GM23338 (cell line): Measurements from ENCODE around the gene MRAS. TPM values are rescaled to one million over a fixed set of nuclear protein-coding genes. Genes with fewer than 3 reads are reported as not detected.

ENCODE experiments used
- ATAC-seq: fragments of 200-7000 bp; cut with Tn5 transposase; 3 replicates; pipeline ENCODE4 v1.9.1; 2020
- DNase-seq: peaks from one replicate; pipeline ENCODE4 v3.0.0-alpha.2; 2015; ENCODE audit warnings: low spot score
- H2AFZ ChIP-seq: fragments of 200-600 bp; sonication (generic); 2 replicates; pipeline ENCODE4 v1.8.0; 2016; ENCODE audit warnings: antibody characterized with exemption, mild to moderate bottlenecking, moderate library complexity
- H3F3A ChIP-seq: fragments of 200-600 bp; sonication (generic); replicated peaks from 2 replicates; pipeline ENCODE4 v1.8.0; 2017; ENCODE audit warnings: antibody characterized with exemption, mixed run types, low read depth
- H3K27ac ChIP-seq: fragments of 200-600 bp; sonication (generic); 2 replicates; pipeline ENCODE4 v1.6.1; 2016; ENCODE audit warnings: low read depth
- H3K27me3 ChIP-seq: fragments of 200-600 bp; sonication (generic); 2 replicates; pipeline ENCODE4 v1.8.0; 2016; ENCODE audit warnings: mild to moderate bottlenecking, mixed run types, moderate library complexity; ENCODE audit not compliant: insufficient read depth
- H3K36me3 ChIP-seq: fragments of 200-600 bp; sonication (generic); 2 replicates; pipeline ENCODE4 v1.8.0; 2016; ENCODE audit warnings: mild to moderate bottlenecking; ENCODE audit not compliant: insufficient read depth
- H3K4me1 ChIP-seq: fragments of 200-600 bp; sonication (generic); 2 replicates; pipeline ENCODE4 v1.8.0; 2016; ENCODE audit warnings: mild to moderate bottlenecking, moderate library complexity; ENCODE audit not compliant: insufficient read depth
- H3K4me2 ChIP-seq: fragments of 200-600 bp; sonication (generic); 2 replicates; pipeline ENCODE4 v1.7.1; 2017; ENCODE audit warnings: mixed run types
- H3K4me3 ChIP-seq: fragments of 200-600 bp; sonication (generic); 2 replicates; pipeline ENCODE4 v1.6.1; 2016; ENCODE audit warnings: mixed run types
- H3K79me2 ChIP-seq: fragments of 200-600 bp; sonication (generic); replicated peaks from 2 replicates; pipeline ENCODE4 v1.8.0; 2017; ENCODE audit warnings: mild to moderate bottlenecking; ENCODE audit not compliant: insufficient read depth
- H3K9me2 ChIP-seq: fragments of 200-600 bp; sonication (generic); 2 replicates; pipeline ENCODE4 v1.8.0; 2017; ENCODE audit not compliant: insufficient read depth
- H4K20me1 ChIP-seq: fragments of 200-600 bp; sonication (generic); replicated peaks from 2 replicates; pipeline ENCODE4 v1.8.0; 2017; ENCODE audit warnings: mild to moderate bottlenecking; ENCODE audit not compliant: insufficient read depth
- H3K27ac Mint-ChIP-seq: 2 replicates; pipeline ENCODE4 v1.8.0; 2020; ENCODE audit warnings: inconsistent platforms, mild to moderate bottlenecking, moderate library complexity, mixed read lengths
- H3K27me3 Mint-ChIP-seq: 3 replicates; pipeline ENCODE4 v1.8.0; 2022; ENCODE audit warnings: low read depth, mild to moderate bottlenecking, moderate library complexity, mixed read lengths, inconsistent platforms; ENCODE audit not compliant: insufficient read depth, poor library complexity
- H3K36me3 Mint-ChIP-seq: 3 replicates; pipeline ENCODE4 v1.8.0; 2021; ENCODE audit warnings: low read depth, mild to moderate bottlenecking, inconsistent platforms, moderate library complexity, mixed read lengths
- H3K4me1 Mint-ChIP-seq: 3 replicates; pipeline ENCODE4 v1.8.0; 2020; ENCODE audit warnings: mild to moderate bottlenecking, inconsistent platforms, mixed read lengths
- H3K4me3 Mint-ChIP-seq: 3 replicates; pipeline ENCODE4 v1.8.0; 2021; ENCODE audit warnings: moderate library complexity, mild to moderate bottlenecking, inconsistent platforms, mixed read lengths
- H3K9me3 Mint-ChIP-seq: 3 replicates; pipeline ENCODE4 v1.8.0; 2020; ENCODE audit warnings: moderate library complexity, mild to moderate bottlenecking, inconsistent platforms, mixed read lengths
- CREB1 ChIP-seq: fragments of 250-450 bp; sonication (Bioruptor Pico); IDR thresholded peaks from 2 replicates; pipeline ENCODE4 v1.5.0; 2020; ENCODE audit warnings: low read depth, mild to moderate bottlenecking, moderate library complexity
- EZH2 ChIP-seq: fragments of 200-600 bp; sonication (generic); IDR thresholded peaks from one replicate; pipeline ENCODE4 v1.8.0; 2017; ENCODE audit warnings: antibody characterized with exemption, mild to moderate bottlenecking, low read depth; ENCODE audit not compliant: unreplicated experiment
- NANOG ChIP-seq: IDR thresholded peaks from 2 replicates; pipeline ENCODE4 v1.6.1; 2016; ENCODE audit warnings: antibody characterized with exemption, borderline replicate concordance
- POLR2AphosphoS5 ChIP-seq: IDR thresholded peaks from 2 replicates; pipeline ENCODE4 v1.6.1; 2016; ENCODE audit warnings: antibody characterized with exemption, low read depth
- REST ChIP-seq: IDR thresholded peaks from one replicate; pipeline ENCODE4 v1.6.1; 2018; ENCODE audit warnings: antibody characterized with exemption; ENCODE audit not compliant: unreplicated experiment
- ZNF114 ChIP-seq: fragments of 250-450 bp; sonication (Bioruptor Pico); IDR thresholded peaks from 2 replicates; pipeline ENCODE4 v1.5.0; 2020; ENCODE audit warnings: mild to moderate bottlenecking, moderate library complexity
- ZNF331 ChIP-seq: fragments of 250-450 bp; sonication (Bioruptor Pico); IDR thresholded peaks from 2 replicates; pipeline ENCODE4 v1.5.0; 2020; ENCODE audit warnings: low read depth, mild to moderate bottlenecking, moderate library complexity
- polyA plus RNA-seq: library from polyadenylated mRNA; unstranded; fragments of >200 nt; fragmentation: Nextera tagmentation; extraction: Ambion mirVana; gene quantifications from 2 replicates; pipeline ENCODE4 v1.2.1, GENCODE V29; 2016
- total RNA-seq: library from RNA; depleted of rRNA; stranded (reverse); fragments of >200 nt; shearing (Covaris generic); gene quantifications from 2 replicates; pipeline ENCODE4 v1.2.3, GENCODE V29; 2014
- TF ChIP-seq, protein P1 (sequence below): IDR thresholded peaks from 2 replicates; pipeline ENCODE4 v1.6.1; 2016; ENCODE audit warnings: antibody characterized with exemption
- TF ChIP-seq, protein P2 (sequence below), 2 experiments: fragments of 200-600 bp in 1 of 2; sonication (generic) in 1 of 2; conservative IDR thresholded peaks; 2 replicates each; pipeline versions ENCODE4 v1.5.1 to v1.6.1; 2016 to 2017; ENCODE audit warnings: antibody characterized with exemption in 2 of 2, low read depth in 2 of 2, mild to moderate bottlenecking in 2 of 2, moderate library complexity in 1 of 2

Gene MRAS
- total and polyA plus RNA-seq, 2 experiments from 2014 or later, result 9.1 to 10.2 TPM

GRCh38 chr3:138450181-138450580, 101.8 kb downstream of the MRAS start:
- no peaks in the 10 kb centered on the region for H3K36me3 ChIP-seq
- ATAC-seq (no peak), DNase-seq (no peak)
- H3K27ac ChIP-seq, result no peak overlapping the region
- H3K4me3 Mint-ChIP-seq, result no peak overlapping the region
- H3K4me1 Mint-ChIP-seq, result peaks cover 5% of the 10 kb centered on the region
- no peaks in the 10 kb centered on the region for H3K9me3 Mint-ChIP-seq
- no peaks in the 10 kb centered on the region for H3F3A ChIP-seq
- no peaks in the 10 kb centered on the region for H3K27me3 ChIP-seq
- no peak overlapping the region for H2AFZ ChIP-seq
- TF ChIP-seq REST, result no peak
- no peak for TF ChIP-seq EZH2
- TF ChIP-seq, protein P1, sequence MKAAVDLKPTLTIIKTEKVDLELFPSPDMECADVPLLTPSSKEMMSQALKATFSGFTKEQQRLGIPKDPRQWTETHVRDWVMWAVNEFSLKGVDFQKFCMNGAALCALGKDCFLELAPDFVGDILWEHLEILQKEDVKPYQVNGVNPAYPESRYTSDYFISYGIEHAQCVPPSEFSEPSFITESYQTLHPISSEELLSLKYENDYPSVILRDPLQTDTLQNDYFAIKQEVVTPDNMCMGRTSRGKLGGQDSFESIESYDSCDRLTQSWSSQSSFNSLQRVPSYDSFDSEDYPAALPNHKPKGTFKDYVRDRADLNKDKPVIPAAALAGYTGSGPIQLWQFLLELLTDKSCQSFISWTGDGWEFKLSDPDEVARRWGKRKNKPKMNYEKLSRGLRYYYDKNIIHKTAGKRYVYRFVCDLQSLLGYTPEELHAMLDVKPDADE, result no peak
- TF ChIP-seq, protein P2, sequence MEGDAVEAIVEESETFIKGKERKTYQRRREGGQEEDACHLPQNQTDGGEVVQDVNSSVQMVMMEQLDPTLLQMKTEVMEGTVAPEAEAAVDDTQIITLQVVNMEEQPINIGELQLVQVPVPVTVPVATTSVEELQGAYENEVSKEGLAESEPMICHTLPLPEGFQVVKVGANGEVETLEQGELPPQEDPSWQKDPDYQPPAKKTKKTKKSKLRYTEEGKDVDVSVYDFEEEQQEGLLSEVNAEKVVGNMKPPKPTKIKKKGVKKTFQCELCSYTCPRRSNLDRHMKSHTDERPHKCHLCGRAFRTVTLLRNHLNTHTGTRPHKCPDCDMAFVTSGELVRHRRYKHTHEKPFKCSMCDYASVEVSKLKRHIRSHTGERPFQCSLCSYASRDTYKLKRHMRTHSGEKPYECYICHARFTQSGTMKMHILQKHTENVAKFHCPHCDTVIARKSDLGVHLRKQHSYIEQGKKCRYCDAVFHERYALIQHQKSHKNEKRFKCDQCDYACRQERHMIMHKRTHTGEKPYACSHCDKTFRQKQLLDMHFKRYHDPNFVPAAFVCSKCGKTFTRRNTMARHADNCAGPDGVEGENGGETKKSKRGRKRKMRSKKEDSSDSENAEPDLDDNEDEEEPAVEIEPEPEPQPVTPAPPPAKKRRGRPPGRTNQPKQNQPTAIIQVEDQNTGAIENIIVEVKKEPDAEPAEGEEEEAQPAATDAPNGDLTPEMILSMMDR (conservative IDR thresholded peaks at IDR 0.05; ENCODE audit: low read depth in 2 of 2), result no peak
- TF ChIP-seq ZNF331 (CRISPR knock-in tag), result no peak
- no peak for TF ChIP-seq NANOG
- no peak for TF ChIP-seq POLR2AphosphoS5
- TF ChIP-seq CREB1 (CRISPR knock-in tag), result no peak
- no peak for TF ChIP-seq ZNF114 (CRISPR knock-in tag)
- peaks cover 6% of the 10 kb centered on the region for H3K27me3 Mint-ChIP-seq
- 0 out of 3 replicates have a peak, but pooled peaks cover 5% of the 10 kb centered on the region for H3K36me3 Mint-ChIP-seq
- no peaks in the 10 kb centered on the region for H4K20me1 ChIP-seq
- H3K79me2 ChIP-seq, result no peaks in the 10 kb centered on the region
- no peak overlapping the region for H3K4me3 ChIP-seq
- no peak overlapping the region for H3K27ac Mint-ChIP-seq
- no peak overlapping the region for H3K4me2 ChIP-seq
- H3K9me2 ChIP-seq, result no peaks in the 10 kb centered on the region
- H3K4me1 ChIP-seq, result no peaks in the 10 kb centered on the region
